CD4-positive, alpha-beta T cell treated with Interleukin-6 at 100 ng/mL for 8 hours (primary cell): ENCODE measurements around the gene TPBG.
"Not testable (repeated sequence)": the region's sequence is repeated elsewhere in the genome, so short reads cannot be mapped to it uniquely, and the experiment has no call there.

ENCODE experiments used
- DNase-seq: peaks from one replicate; pipeline ENCODE4 v3.0.0-alpha.2; 2020; ENCODE audit warnings: mixed read lengths, low spot score

Gene TPBG

DNA sequence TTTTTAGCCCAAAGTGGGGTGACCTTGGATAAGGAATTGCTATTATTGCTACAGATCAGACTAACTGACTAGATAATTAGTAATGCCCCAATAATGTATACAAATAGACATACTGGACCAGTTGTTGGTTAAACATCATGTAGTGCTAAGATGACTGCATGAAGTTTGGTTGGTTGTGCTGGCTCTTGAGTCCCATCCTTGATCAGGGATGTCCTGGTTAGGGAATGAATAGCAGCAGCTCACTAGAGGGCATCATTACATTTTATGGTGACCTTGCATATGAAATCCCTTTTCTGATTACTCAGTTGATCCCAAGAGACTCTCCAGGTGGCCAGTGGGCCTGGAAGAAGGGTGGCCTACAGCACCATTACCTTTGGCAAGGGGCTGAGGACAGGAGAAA lies 10.9 kb downstream of the TPBG start:
- no peak for DNase-seq

DNA sequence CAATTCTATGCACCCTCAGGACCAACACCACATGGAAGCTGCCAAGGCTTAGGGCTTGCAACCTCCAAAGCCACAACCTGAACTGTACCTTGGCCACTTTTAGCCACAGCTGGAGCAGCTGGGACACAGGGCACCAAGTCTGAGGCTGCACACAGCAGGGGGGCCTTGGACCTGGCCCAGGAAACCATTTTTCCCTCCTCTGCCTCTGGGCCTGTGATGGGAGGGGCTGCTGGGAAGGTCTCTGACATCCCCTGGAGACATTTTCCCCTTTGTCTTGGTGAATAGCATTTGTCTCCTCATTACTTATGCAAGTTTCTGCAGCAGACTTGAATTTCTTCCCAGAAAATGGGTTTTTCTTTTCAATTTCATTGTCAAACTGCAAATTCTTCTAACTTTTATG lies 13.0 kb downstream of the TPBG start:
- no peak for DNase-seq

DNA sequence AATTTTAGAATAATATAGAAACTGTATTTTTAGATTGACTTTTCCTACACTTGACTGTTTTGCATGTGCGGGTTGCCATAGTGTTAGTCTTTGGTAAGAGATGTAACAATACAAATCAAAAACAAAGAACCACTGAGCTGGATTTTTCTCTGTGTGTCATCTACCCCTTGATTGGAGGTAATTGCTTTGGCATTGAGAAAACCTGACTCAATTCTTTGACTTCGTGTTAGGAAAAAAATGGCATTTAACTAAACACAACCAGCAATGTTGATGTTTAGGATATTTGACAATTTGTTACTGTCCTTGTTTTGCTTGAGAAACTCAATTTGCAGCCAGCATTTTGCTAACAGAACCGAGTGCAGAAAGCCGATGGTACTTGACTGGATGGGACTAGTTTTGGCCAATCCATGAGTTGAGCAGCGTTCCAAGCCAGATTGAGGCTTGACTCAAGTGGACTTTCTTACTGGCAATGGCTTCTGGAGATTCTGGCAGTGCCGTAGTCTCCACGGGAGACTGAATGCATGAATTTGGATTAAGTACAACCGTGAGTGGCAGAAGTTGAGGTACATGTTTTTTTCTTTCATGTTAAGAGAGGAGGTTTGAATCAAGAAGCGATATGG lies 17.1 kb downstream of the TPBG start:
- DNase-seq, result no peak

DNA sequence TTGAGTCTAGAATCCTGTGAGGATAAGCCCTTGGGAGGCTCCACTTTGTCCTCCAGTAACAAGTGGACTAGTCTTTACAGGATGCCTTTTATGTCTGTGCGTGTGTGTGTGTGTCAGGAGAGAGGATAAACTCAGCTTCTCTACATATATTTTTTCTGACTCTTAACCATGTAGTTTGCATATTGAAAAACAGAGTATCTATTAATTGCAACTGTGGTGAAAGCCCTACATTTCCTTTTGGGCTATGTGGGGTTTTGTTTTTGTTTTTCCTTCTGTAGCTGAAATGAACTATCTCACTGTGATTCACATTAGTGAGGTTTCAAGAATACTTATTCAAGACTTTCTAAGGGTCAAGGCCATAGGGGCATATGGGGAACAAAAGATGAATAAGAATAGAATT lies 17.7 kb downstream of the TPBG start:
- DNase-seq, result no peak

DNA sequence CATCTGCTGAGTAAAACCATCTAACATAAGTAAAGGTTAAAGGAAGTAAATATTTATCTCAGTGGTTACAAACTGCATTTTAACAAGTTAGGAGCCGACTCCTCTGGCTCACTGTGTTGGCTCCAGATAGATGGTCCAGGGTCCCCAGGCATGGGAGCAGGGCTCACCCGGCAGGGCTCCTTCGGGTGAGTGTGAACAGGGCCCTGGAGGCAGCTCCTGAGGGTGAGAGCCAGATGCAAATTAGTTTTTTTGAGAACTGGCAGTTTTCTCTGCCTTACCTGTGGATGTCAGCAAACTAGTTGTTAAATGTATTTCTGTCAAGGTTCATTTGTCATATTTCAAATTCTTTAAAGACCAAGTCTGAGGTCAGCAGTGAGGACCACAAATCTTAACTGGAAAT lies 21.5 kb downstream of the TPBG start:
- DNase-seq, result no peak

DNA sequence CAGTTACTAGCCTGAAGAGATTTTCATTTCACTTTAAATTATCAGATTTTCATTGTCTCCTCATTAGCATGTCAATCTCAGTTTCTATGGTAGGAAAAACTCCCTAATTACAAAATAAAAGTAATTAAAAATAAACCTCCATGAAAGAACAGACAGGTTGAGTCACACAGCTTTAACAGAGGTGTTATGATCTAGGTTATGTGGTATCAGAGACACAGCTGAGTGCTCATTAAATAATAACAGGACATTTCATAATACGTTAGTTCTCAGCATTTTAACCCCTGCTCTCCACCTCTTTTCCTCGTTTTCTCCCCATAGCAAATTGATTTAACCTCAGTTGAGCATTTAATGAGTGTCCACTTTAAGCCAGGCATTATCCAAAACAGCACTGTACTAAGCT lies 21.9 kb downstream of the TPBG start:
- DNase-seq, result no peak

DNA sequence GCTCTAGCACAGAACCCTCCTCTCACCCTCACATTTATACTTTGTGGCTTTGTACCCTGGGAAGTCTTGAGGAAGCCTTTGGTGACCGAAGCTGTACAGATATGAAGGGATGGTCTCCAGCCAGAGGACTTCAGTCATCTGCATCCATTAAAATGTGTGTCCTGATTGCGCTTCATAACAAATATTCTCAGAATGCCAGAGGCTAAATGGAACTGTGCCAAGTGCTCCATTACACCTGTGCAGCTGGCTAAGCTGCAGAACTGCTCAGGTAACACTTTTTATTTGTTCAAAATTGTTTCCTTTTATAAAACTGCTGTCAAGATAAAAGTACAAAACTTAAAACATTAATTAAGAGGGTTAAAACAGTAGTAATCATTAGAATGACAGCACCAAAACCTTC lies 22.3 kb downstream of the TPBG start:
- no peak for DNase-seq

DNA sequence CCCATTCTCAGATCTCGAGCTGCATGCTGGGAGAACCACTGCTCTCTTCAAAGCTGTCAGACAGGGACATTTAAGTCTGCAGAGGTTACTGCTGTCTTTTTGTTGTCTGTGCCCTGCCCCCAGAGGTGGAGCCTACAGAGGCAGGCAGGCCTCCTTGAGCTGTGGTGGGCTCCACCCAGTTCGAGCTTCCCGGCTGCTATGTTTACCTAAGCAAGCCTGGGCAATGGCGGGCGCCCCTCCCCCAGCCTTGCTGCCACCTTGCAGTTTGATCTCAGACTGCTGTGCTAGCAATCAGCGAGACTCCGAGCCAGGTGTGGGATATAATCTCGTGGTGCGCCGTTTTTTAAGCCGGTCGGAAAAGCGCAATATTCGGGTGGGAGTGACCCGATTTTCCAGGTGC lies 31.2 kb downstream of the TPBG start:
- DNase-seq, result not testable (repeated sequence)

DNA sequence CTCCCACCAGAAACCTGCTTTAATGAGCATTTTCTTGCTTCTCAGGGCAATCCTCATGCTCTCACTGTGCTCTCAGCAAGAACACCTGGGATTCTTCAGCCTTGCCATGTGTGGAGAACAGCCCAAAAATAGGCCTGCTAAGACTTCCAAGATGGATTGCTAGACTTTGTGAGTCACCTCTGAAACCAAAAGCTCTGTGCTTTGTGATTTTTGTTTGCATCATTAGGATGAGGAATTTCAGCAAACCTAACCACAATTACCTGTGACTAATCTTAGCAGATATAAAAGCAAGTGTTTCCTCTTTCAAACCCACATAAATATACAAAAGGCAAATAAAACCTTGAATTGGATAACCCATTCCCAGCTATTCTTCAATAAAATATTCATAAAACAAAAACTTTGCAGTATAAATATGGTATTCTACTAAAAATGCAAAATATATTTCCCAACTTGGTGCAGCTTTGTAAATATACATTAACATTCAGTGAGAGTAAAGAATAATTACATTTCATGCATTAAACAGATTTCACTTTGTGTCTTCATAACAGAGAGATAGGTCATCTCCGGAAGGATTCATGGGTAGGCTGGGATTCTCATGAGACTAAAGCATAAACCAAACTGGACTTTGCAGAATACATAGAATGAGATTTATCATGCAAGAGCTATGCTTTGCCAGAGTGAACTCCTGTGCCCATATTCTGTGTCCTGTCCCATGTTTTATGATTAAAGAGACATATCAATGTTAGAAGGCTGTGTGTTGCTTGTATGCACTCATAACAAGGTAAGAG lies 33.5 kb downstream of the TPBG start:
- DNase-seq, result no peak

DNA sequence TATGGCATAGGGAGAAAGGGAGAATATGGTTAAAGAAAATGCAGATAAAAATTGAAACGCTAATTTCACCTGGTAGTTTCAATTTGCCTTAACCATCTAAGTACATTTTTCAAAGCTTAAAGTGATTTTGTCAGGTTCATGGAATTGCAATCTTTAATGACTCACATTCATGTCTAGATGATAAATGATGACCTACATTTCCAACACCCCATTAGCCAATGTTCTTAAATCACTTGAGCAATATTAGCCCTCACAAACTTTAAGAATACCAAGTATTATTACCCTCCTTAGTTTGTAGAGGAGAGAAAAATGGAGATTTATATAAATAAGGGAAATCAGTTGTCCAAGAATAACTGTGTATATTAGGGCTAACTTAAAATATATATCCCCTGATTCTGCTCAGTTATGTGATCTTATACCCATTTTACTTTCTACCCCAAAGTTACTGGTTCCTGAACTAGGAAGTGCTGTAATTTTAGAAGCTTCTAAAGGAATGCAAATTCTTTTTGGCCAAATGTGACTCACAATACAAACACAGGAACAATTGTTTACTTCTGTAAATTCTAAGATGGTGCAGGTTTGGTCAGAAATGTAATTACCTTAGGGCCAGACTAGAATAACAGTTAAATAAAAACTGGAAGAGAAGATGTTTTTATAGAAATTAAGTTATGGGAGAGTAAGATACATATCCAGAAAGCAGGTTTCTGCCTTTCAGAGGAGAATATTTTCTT lies 34.5 kb downstream of the TPBG start:
- no peak for DNase-seq

DNA sequence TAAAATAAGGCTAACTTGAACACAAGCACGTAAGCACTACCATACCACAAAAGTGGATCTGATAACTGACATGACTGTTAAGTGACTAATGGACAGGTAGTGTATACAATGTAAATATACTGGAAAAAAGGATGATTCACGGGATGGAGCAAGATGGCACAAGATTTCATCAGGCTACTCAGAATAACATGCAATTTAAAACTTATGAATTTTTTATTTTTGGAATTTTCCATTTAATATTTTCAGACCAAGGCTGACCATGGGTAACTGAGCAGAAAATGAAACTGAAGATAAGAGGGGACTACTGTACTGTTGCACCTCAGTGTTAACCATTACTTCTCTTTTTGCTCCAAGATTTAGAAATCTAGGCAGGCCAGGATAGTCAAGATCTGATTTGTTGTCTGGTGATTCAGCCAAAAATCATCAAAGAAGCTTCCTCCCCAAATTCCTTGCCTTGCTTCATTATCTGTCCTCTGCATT lies 45.4 kb downstream of the TPBG start:
- no peak for DNase-seq

DNA sequence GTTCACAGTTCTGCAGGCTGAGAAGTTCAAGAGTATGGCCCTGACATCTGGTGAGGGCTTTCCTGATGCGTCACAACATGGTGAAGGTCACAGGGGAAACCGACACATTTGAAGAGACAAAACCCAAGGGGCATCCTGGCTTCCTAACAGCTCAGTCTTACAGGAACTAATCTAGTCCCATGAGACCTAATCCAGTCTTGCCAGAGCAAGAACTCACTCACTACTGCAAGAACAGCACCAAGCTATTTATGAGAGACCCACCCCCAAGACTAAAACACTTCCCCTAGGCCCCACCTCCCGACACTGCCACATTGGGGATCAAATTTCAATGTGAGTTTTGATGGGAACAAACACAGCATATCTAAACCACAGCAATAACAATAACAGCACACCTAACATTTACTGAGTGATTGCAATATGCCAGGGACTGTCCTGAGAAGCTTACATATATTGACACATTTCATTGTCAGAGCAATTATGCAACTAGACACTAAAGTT lies 46.6 kb downstream of the TPBG start:
- DNase-seq, result no peak

DNA sequence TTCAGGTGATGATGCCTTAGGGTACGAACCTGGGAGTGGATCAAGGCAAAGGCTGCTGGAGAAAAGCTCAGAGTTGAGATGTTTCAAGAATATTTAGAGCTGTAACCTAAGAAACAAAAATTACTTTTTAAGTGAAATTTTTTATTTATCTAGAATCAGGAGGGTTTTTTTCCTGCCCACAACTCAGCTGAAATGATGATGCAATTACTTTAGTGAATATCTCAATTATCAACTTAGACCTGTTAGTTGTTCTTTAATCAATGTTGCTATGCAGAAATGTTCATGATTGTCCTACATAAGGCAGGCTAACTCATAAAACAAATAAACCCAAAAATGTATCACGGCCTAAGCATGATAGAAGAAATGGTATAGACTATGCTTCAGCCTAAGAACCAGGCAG lies 50.3 kb downstream of the TPBG start:
- DNase-seq, result no peak

DNA sequence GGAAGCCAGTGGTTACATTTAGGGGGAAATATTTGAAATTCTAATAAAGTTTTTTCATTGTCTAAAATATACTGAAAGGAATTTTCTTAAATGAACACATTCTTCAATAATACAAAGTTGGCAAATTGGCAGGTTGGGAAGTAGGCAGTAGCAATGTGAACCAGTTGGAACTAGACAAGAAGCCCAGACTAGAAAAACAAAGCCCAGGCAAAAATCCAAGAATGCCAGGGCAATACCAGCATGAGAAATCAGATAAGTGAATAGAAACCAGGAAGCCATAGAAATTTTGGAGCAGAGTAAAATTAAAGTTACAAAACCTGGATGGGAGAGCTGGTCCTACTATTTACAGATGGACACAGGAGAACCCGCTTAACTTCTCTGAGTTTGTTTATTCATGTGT lies 52.2 kb downstream of the TPBG start:
- no peak for DNase-seq

DNA sequence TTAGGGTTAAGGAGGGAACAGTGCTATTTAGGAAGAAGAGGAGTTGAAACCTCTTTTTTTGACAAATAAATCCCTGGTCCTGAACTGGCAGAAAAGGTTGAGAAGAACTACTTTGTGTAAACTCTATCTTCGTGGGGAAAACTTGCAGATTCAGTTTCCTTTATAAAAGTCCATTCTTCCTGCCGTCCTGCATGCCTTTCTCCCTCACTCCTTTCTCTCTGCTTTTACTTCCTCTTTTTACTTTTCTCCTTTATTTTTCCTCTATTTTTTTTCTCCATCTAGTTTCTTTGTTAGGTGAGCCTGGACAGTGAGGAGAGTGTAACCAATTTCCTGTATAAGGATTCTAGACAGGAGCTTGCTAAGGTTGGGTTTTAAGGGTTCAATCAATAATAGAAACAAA lies 52.7 kb downstream of the TPBG start:
- no peak for DNase-seq
